SK-N-SH (cell line): ENCODE measurements around the gene ASMTL. TPM values are rescaled to one million over a fixed set of nuclear protein-coding genes. Genes with fewer than 3 reads are reported as not detected.

Source experiments
- CTCF ChIA-PET: fragments of 300-600, 350-600 bp; formaldehyde crosslinking; extraction: SDS; loops from one replicate; lab custom pipeline; 2021; lab: Yijun Ruan, JAX
- POLR2A ChIA-PET: fragments of 350-600 bp; sonication (Branson Sonifier 250); formaldehyde crosslinking; extraction: SDS; loops from one replicate; lab custom pipeline; 2020; ENCODE audit warnings: antibody characterized with exemption, inconsistent platforms; lab: Yijun Ruan, JAX
- DNase-seq: peaks from one replicate; pipeline ENCODE4 v3.0.0; 2012
- H2AFZ ChIP-seq: fragments of 200-600 bp; sonication (generic); 2 replicates; pipeline ENCODE4 v1.8.1; 2016; ENCODE audit warnings: antibody characterized with exemption, mild to moderate bottlenecking, low read depth
- H3F3A ChIP-seq: fragments of 200-600 bp; sonication (generic); replicated peaks from 2 replicates; pipeline ENCODE3; 2016; ENCODE audit warnings: antibody characterized with exemption, mild to moderate bottlenecking; ENCODE audit not compliant: insufficient read depth
- H3K27ac ChIP-seq, 2 experiments: fragments of 200-500 bp in 1 of 2; fragments of 200-600 bp in 1 of 2; sonication (Bioruptor generic) in 1 of 2; sonication (generic), shearing (Covaris generic) in 1 of 2; 2 replicates each; pipeline versions ENCODE4 v1.5.1 to v1.6.1; 2014 to 2016; ENCODE audit warnings: low read depth in 2 of 2, inconsistent platforms in 1 of 2, low read length in 1 of 2, mild to moderate bottlenecking in 1 of 2, mixed read lengths in 1 of 2
- H3K27me3 ChIP-seq: fragments of 200-600 bp; sonication (generic), shearing (Covaris generic); 2 replicates; pipeline ENCODE4 v1.6.1; 2016; ENCODE audit warnings: mixed run types; ENCODE audit not compliant: insufficient read depth
- H3K36me3 ChIP-seq, 2 experiments: fragments of 200-500 bp in 1 of 2; fragments of 200-600 bp in 1 of 2; sonication (Bioruptor generic) in 1 of 2; sonication (generic) in 1 of 2; replicated peaks in 1 of 2; 2 replicates each; pipeline versions ENCODE3 to v1.5.1; 2014 to 2016; ENCODE audit warnings: low read length in 1 of 2, mild to moderate bottlenecking in 1 of 2; ENCODE audit not compliant: insufficient read depth in 2 of 2, control insufficient read depth in 1 of 2
- H3K4me1 ChIP-seq, 2 experiments: fragments of 200-500 bp in 1 of 2; fragments of 200-600 bp in 1 of 2; sonication (Bioruptor generic) in 1 of 2; sonication (generic), shearing (Covaris generic) in 1 of 2; 2 replicates each; pipeline versions ENCODE4 v1.5.1 to v1.6.1; 2014 to 2016; ENCODE audit warnings: low read depth in 1 of 2, low read length in 1 of 2, mixed run types in 1 of 2; ENCODE audit not compliant: insufficient read depth in 2 of 2, control insufficient read depth in 1 of 2
- H3K4me2 ChIP-seq: fragments of 200-600 bp; sonication (generic), shearing (Covaris generic); 2 replicates; pipeline ENCODE4 v1.6.1; 2017; ENCODE audit warnings: mixed run types
- H3K4me3 ChIP-seq, 2 experiments: fragments of 200-500 bp in 1 of 2; fragments of 200-600 bp in 1 of 2; sonication (Bioruptor generic) in 1 of 2; sonication (generic), shearing (Covaris generic) in 1 of 2; 2 replicates each; pipeline versions ENCODE4 v1.5.1 to v1.8.1; 2014 to 2016; ENCODE audit warnings: low read depth in 2 of 2, inconsistent platforms in 1 of 2, low read length in 1 of 2, mild to moderate bottlenecking in 1 of 2, mixed read lengths in 1 of 2, moderate library complexity in 1 of 2
- H3K79me2 ChIP-seq: fragments of 200-600 bp; sonication (generic); 2 replicates; pipeline ENCODE4 v1.8.1; 2017; ENCODE audit warnings: mild to moderate bottlenecking; ENCODE audit not compliant: insufficient read depth
- H3K9ac ChIP-seq: fragments of 200-600 bp; sonication (generic); 2 replicates; pipeline ENCODE4 v1.6.1; 2017; ENCODE audit warnings: mixed run types
- H3K9me2 ChIP-seq: fragments of 200-600 bp; sonication (generic); 2 replicates; pipeline ENCODE4 v1.6.1; 2017; ENCODE audit warnings: mixed run types
- H3K9me3 ChIP-seq: fragments of 200-600 bp; sonication (generic); 2 replicates; pipeline ENCODE4 v1.6.1; 2017; ENCODE audit warnings: mixed run types, mild to moderate bottlenecking, moderate library complexity
- H4K20me1 ChIP-seq: fragments of 200-600 bp; sonication (generic); 2 replicates; pipeline ENCODE4 v1.6.1; 2017; ENCODE audit warnings: mild to moderate bottlenecking, mixed run types; ENCODE audit not compliant: insufficient read depth
- CTCF ChIP-seq: fragments of 200-600 bp; sonication (generic); IDR thresholded peaks from 2 replicates; pipeline ENCODE4 v1.6.1; 2017; ENCODE audit warnings: antibody characterized with exemption, mild to moderate bottlenecking, moderate library complexity
- GATA2 ChIP-seq: sonication (generic); formaldehyde crosslinking; IDR thresholded peaks from 2 replicates; pipeline ENCODE4 v1.5.0; 2020; ENCODE audit warnings: mild to moderate bottlenecking, missing genetic modification reagents
- IRF3 ChIP-seq: fragments of 150-350 bp; IDR thresholded peaks from 2 replicates; pipeline ENCODE4 v1.6.1; 2016; ENCODE audit warnings: mild to moderate bottlenecking, low read depth, low read length
- JUND ChIP-seq: IDR thresholded peaks from 2 replicates; pipeline ENCODE4 v1.4.0; 2012
- MAX ChIP-seq: IDR thresholded peaks from 2 replicates; pipeline ENCODE4 v1.4.0; 2012; ENCODE audit warnings: low read depth
- MEF2A ChIP-seq: IDR thresholded peaks from 2 replicates; pipeline ENCODE4 v1.4.0; 2012; ENCODE audit warnings: low read depth, borderline replicate concordance
- MXI1 ChIP-seq: IDR thresholded peaks from 2 replicates; pipeline ENCODE4 v1.6.1; 2012; ENCODE audit warnings: mild to moderate bottlenecking, low read depth, low read length, improper control_type of control experiment
- PBX3 ChIP-seq: IDR thresholded peaks from 2 replicates; pipeline ENCODE4; 2012
- POLR2AphosphoS5 ChIP-seq: IDR thresholded peaks from 2 replicates; pipeline ENCODE4 v1.6.1; 2012; ENCODE audit warnings: low read depth, low read length
- REST ChIP-seq: IDR thresholded peaks from 2 replicates; pipeline ENCODE4 v1.6.1; 2012; ENCODE audit warnings: mild to moderate bottlenecking, low read depth, low read length, moderate library complexity
- RXRA ChIP-seq: IDR thresholded peaks from 2 replicates; pipeline ENCODE4 v1.4.0; 2012; ENCODE audit warnings: low read depth, mild to moderate bottlenecking, borderline replicate concordance
- TAF1 ChIP-seq: IDR thresholded peaks from 2 replicates; pipeline ENCODE4 v1.6.1; 2012; ENCODE audit warnings: low read depth, mild to moderate bottlenecking, low read length, moderate library complexity, borderline replicate concordance
- TCF12 ChIP-seq: IDR thresholded peaks from 2 replicates; pipeline ENCODE4 v1.4.0; 2012
- TEAD4 ChIP-seq: IDR thresholded peaks from 2 replicates; pipeline ENCODE4 v1.4.0; 2012; ENCODE audit warnings: mild to moderate bottlenecking, borderline replicate concordance; ENCODE audit not compliant: insufficient read depth
- USF2 ChIP-seq: fragments of 150-350 bp; IDR thresholded peaks from 2 replicates; pipeline ENCODE4 v1.6.1; 2017; ENCODE audit warnings: antibody characterized with exemption, low read length, low read depth, borderline replicate concordance
- YY1 ChIP-seq: IDR thresholded peaks from 2 replicates; pipeline ENCODE4 v1.4.0; 2012; ENCODE audit warnings: low read depth, mild to moderate bottlenecking
- ZBTB33 ChIP-seq: IDR thresholded peaks from 2 replicates; pipeline ENCODE4 v1.4.0; 2012; ENCODE audit warnings: low read depth, borderline replicate concordance
- WGBS: methylation state at CpG from one replicate; pipeline ENCODE4 v1.1.6; 2017; ENCODE audit warnings: low lambda C conversion rate; 5-methylcytosine and 5-hydroxymethylcytosine counted together
- polyA plus RNA-seq, 3 experiments: library from polyadenylated mRNA; depleted of rRNA; stranded (reverse); fragments of >200 nt; gene quantifications; 2 replicates each; pipeline ENCODE4 v1.2.3, GENCODE V29; 2012

Gene ASMTL
- polyA plus RNA-seq, 1 of the 3 experiments (the other 2 are of a cell fraction) = 37.7 TPM

- 79% methylated on average over 10 of the region's 10 CpGs for WGBS
- POLR2A ChIA-PET = no interaction called here
- no peak for TF ChIP-seq GATA2 (CRISPR knock-in tag)
- no peak for TF ChIP-seq POLR2AphosphoS5
- no peak for TF ChIP-seq USF2
- no peak for TF ChIP-seq PBX3
- no peak for TF ChIP-seq TEAD4
- no peak for TF ChIP-seq ZBTB33
- no peak for TF ChIP-seq MEF2A
- no peak for TF ChIP-seq TAF1
- TF ChIP-seq RXRA = no peak
- TF ChIP-seq JUND = no peak
- no peak for TF ChIP-seq MXI1
- no peak for TF ChIP-seq TCF12
- TF ChIP-seq MAX = no peak
- TF ChIP-seq REST = no peak
- no peak for TF ChIP-seq IRF3
- no peak for TF ChIP-seq YY1
- TF ChIP-seq CTCF = no peak
- H3K9ac ChIP-seq = no peak overlapping the region
- no peak overlapping the region; a peak in 1 of 4 replicates for H3K4me3 ChIP-seq
- H3K9me3 ChIP-seq = no peaks in the 10 kb centered on the region
- CTCF ChIA-PET = no interaction called here
- no peaks in the 10 kb centered on the region for H3K79me2 ChIP-seq
- no peaks in the 10 kb centered on the region for H4K20me1 ChIP-seq
- H3K4me1 ChIP-seq = no peaks in the 10 kb centered on the region
- no peak overlapping the region for H2AFZ ChIP-seq
- H3K27me3 ChIP-seq = no peaks in the 10 kb centered on the region
- no peak overlapping the region for H3K4me2 ChIP-seq
- peaks cover 5% of the 10 kb centered on the region for H3F3A ChIP-seq
- no peak overlapping the region for H3K27ac ChIP-seq
- no peak for DNase-seq
- H3K9me2 ChIP-seq = no peaks in the 10 kb centered on the region
- peaks cover 0 to 23% of the 10 kb centered on the region in 2 experiments for H3K36me3 ChIP-seq
These were observed 27.3 kb downstream of the ASMTL start for GRCh38 chrX:1425381-1425780.
